ENCODE data around the gene PTPRH.

Gene PTPRH

GRCh38 chr19:55208880-55209692 is at the start of gene PTPRH:
TSS of gene PTPRH (minus strand) at chr19:55209501. CDS start at chr19:55209433, 68 bp downstream.
- in situ Hi-C loops (cut with HindIII; ENCODE audit: low sequenced_read_pairs): no loop called here

- in situ Hi-C loops (cut with HindIII; ENCODE audit: low sequenced_read_pairs): no loop called here
Observed at GRCh38 chr19:55258476-55258827, 49.2 kb upstream of the PTPRH start.

GRCh38 chr19:55257461-55258420 is 48.4 kb upstream of the PTPRH start:
- in situ Hi-C loops (cut with HindIII; ENCODE audit: low sequenced_read_pairs): no loop called here

GRCh38 chr19:55256562-55257460 is 47.5 kb upstream of the PTPRH start:
- in situ Hi-C loops (cut with HindIII; ENCODE audit: low sequenced_read_pairs): no loop called here

- in situ Hi-C loops (cut with HindIII; ENCODE audit: low sequenced_read_pairs): no loop called here
Observed at GRCh38 chr19:55255618-55256423, 46.5 kb upstream of the PTPRH start.

- in situ Hi-C loops (cut with HindIII; ENCODE audit: low sequenced_read_pairs): no loop called here
Observed at GRCh38 chr19:55254625-55254977, 45.3 kb upstream of the PTPRH start.

GRCh38 chr19:55253842-55254624 is 44.7 kb upstream of the PTPRH start:
- in situ Hi-C loops (cut with HindIII; ENCODE audit: low sequenced_read_pairs): no loop called here

GRCh38 chr19:55252760-55253663 is 43.7 kb upstream of the PTPRH start:
- in situ Hi-C loops (cut with HindIII; ENCODE audit: low sequenced_read_pairs): no loop called here

GRCh38 chr19:55251341-55252081 is 42.2 kb upstream of the PTPRH start:
- in situ Hi-C loops (cut with HindIII; ENCODE audit: low sequenced_read_pairs): no loop called here

- in situ Hi-C loops (cut with HindIII; ENCODE audit: low sequenced_read_pairs): no loop called here
Observed at GRCh38 chr19:55250262-55251036, 41.1 kb upstream of the PTPRH start.

GRCh38 chr19:55249841-55250240 is 40.5 kb upstream of the PTPRH start:
- in situ Hi-C loops (cut with HindIII; ENCODE audit: low sequenced_read_pairs): no loop called here

GRCh38 chr19:55248704-55249103 is 39.4 kb upstream of the PTPRH start:
- in situ Hi-C loops (cut with HindIII; ENCODE audit: low sequenced_read_pairs): no loop called here

GRCh38 chr19:55248166-55248675 is 38.9 kb upstream of the PTPRH start:
- in situ Hi-C loops (cut with HindIII; ENCODE audit: low sequenced_read_pairs): no loop called here

- in situ Hi-C loops (cut with HindIII; ENCODE audit: low sequenced_read_pairs): no loop called here
Observed at GRCh38 chr19:55247621-55248099, 38.4 kb upstream of the PTPRH start.

- in situ Hi-C loops (cut with HindIII; ENCODE audit: low sequenced_read_pairs): no loop called here
Observed at GRCh38 chr19:55246462-55247451, 37.5 kb upstream of the PTPRH start.
